ENCODE measurements around the gene MIGA1. TPM values are rescaled to one million over a fixed set of nuclear protein-coding genes. Genes with fewer than 3 reads are reported as not detected.

Gene MIGA1
- total RNA-seq, 3 donors from 2014 or later = 6.4 to 8.2 (median 6.8) TPM

DNA sequence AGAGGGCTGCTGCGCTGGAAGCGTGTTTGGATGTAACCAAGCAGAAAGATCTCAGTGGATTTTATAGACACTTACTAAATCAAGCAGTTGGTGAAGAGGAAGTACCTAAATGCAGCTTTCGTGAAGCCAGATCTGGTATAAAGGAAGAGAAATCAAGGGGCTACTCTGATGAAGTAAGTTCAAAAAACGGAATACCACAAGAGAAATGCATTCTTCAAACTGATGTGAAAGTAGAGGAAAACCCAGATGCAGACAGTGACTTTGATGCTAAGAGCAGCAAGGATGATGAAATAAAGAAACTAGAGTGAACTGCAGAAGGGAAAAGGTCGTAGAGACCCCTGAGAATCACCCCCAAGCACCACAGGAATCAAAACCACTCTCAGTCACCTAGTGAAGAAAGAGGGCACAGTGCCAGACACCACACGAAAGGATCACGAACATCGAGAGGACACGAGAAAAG, 68.2 kb downstream of the MIGA1 start:
- peaks cover 20% of the 10 kb centered on the region for H3K36me3 Mint-ChIP-seq (ENCODE audit: insufficient read depth)
- H3K4me1 Mint-ChIP-seq (ENCODE audit: low read depth) = peaks cover 2% of the 10 kb centered on the region
- no peak overlapping the region for H3K4me3 Mint-ChIP-seq
- H3K27me3 Mint-ChIP-seq (ENCODE audit: low read depth) = no peaks in the 10 kb centered on the region
- DNase-seq (no peak), ATAC-seq (peak; percentile 38 to 46)
- no peaks in the 10 kb centered on the region for H3K9me3 Mint-ChIP-seq

DNA sequence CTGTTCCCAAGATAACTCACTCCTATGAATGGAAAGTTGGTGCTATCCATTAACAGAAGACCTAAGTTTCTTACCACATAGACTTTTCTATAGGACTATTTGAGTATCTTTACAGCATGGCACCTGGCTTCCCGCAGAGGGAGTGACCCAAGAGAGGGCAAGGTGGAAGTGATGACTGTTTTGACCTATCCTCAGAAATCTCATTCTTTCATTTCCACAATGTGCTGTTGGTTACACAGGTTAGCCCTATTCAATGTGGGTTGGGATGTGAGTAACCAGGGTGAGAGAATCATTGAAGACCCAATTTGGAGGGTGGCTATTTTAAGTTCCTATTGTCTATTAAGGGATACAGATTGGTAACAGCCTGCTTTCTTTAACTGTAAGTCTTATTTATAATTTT, 70.6 kb downstream of the MIGA1 start:
- DNase-seq (no peak), ATAC-seq (no peak)
- Mint-ChIP-seq H3K27me3 (ENCODE audit: low read depth) (no peaks in the 10 kb centered on the region), H3K9me3 (peaks cover 3% of the 10 kb centered on the region), H3K4me1 (ENCODE audit: low read depth) (peaks cover 2% of the 10 kb centered on the region), H3K4me3 (no peak overlapping the region), H3K36me3 (ENCODE audit: insufficient read depth) (peaks cover 33% of the 10 kb centered on the region)

DNA sequence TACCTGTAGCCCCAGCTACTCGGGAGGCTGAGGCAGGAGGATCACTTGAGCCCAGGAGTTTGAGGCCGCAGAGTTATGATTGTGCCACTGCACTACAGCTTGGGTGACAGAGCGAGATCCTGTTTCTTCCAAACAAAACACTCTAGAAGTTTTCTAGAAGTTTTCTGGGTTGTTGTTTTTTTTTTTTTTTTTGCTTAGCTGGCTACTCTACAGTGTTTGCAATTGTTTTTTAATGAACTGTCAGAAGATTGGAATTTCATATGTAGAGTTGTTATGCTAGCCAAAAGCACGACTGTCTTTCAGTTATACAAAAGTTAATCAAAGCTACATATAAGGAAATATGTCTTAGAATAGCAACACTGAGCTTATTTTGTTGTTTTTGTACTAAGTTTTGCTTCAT, 78.1 kb downstream of the MIGA1 start:
- Mint-ChIP-seq H3K4me3 (no peak overlapping the region), H3K4me1 (ENCODE audit: low read depth) (peaks cover 5% of the 10 kb centered on the region), H3K27me3 (ENCODE audit: low read depth) (no peaks in the 10 kb centered on the region), H3K9me3 (peaks cover 21% of the 10 kb centered on the region), H3K36me3 (ENCODE audit: insufficient read depth) (peaks cover 53% of the 10 kb centered on the region)
- no peak for DNase-seq
- no peak for ATAC-seq

- Mint-ChIP-seq H3K27me3 (ENCODE audit: low read depth) (no peaks in the 10 kb centered on the region), H3K9me3 (peaks cover 21% of the 10 kb centered on the region), H3K36me3 (ENCODE audit: insufficient read depth) (peaks cover 54% of the 10 kb centered on the region), H3K4me1 (ENCODE audit: low read depth) (peaks cover 5% of the 10 kb centered on the region), H3K4me3 (no peak overlapping the region)
- ATAC-seq (no peak), DNase-seq (no peak)
These were observed 79.3 kb downstream of the MIGA1 start for GRCh38 chr1:77858725-77859124.

GRCh38 chr1:77859248-77859647, 79.8 kb downstream of the MIGA1 start:
- peaks cover 21% of the 10 kb centered on the region for H3K9me3 Mint-ChIP-seq
- no peak for ATAC-seq
- H3K4me1 Mint-ChIP-seq (ENCODE audit: low read depth) = peaks cover 5% of the 10 kb centered on the region
- peaks cover 49% of the 10 kb centered on the region for H3K36me3 Mint-ChIP-seq (ENCODE audit: insufficient read depth)
- H3K4me3 Mint-ChIP-seq = no peak overlapping the region
- H3K27me3 Mint-ChIP-seq (ENCODE audit: low read depth) = no peaks in the 10 kb centered on the region
- DNase-seq = no peak

DNA sequence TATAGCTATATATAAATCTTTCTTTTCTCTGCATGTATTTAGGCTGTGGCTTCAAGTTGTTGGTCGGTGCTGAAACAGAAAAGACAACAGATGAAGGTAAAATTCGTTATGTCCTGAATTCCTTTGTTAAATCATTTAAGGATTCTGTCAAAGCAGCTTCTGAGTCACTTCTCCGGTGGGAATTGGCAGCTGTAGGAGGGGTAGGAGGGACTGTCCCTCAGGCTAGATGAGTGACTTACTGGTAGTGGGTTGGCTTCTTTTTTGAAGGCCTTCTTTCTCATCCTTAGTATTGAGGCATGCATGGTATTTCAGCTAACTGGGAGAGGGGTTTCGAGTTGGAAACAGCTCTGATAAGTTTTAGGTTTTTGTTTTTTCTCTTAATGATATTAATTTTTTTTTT, 86.8 kb downstream of the MIGA1 start:
- H3K4me3 Mint-ChIP-seq = no peak overlapping the region
- DNase-seq = no peak
- H3K4me1 Mint-ChIP-seq (ENCODE audit: low read depth) = no peaks in the 10 kb centered on the region
- no peaks in the 10 kb centered on the region for H3K27me3 Mint-ChIP-seq (ENCODE audit: low read depth)
- no peak for ATAC-seq
- H3K36me3 Mint-ChIP-seq (ENCODE audit: insufficient read depth) = peaks cover 28% of the 10 kb centered on the region
- H3K9me3 Mint-ChIP-seq = no peaks in the 10 kb centered on the region

GRCh38 chr1:77872645-77873044, 93.2 kb downstream of the MIGA1 start:
- peaks cover 14% of the 10 kb centered on the region for H3K36me3 Mint-ChIP-seq (ENCODE audit: insufficient read depth)
- H3K27me3 Mint-ChIP-seq (ENCODE audit: low read depth) = no peaks in the 10 kb centered on the region
- DNase-seq = no peak
- no peak overlapping the region for H3K4me3 Mint-ChIP-seq
- no peaks in the 10 kb centered on the region for H3K9me3 Mint-ChIP-seq
- no peak for ATAC-seq
- no peaks in the 10 kb centered on the region for H3K4me1 Mint-ChIP-seq (ENCODE audit: low read depth)

- no peaks in the 10 kb centered on the region for H3K9me3 Mint-ChIP-seq
These were observed 94.0 kb downstream of the MIGA1 start for GRCh38 chr1:77873461-77873860.

DNA sequence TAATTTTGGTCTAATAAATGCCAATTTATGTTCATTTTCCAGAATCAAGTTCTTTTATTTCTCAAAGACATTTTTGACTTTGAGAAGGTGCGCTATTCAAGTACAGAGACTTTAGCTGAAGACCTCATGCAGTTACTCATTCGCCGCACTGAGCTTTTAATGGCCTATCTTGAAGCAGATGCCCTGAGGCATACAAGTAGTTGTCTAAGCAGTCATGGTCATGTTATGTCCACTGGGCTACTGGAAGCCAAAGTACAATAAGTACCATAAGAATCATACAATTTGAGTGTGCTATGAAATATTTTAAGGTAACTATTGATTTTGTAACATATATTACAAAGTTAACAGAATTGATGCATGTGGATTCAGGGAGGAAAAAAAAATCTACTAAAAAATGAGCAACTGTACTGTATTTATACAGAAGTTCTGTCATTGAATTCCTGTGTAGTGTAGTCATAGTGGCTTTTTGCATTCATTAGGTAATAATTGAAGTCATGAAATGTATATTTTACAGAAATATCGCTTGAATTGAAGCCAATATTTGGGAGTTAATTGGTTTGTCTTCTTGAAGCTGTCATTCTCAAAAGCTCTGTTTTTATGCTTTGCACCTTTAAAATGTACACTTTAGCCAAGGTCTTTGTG, 95.5 kb downstream of the MIGA1 start:
- Mint-ChIP-seq H3K4me1 (ENCODE audit: low read depth) (no peaks in the 10 kb centered on the region), H3K4me3 (no peak overlapping the region), H3K9me3 (no peaks in the 10 kb centered on the region), H3K36me3 (ENCODE audit: insufficient read depth) (peaks cover 11% of the 10 kb centered on the region), H3K27me3 (ENCODE audit: low read depth) (no peaks in the 10 kb centered on the region)
- DNase-seq (no peak), ATAC-seq (no peak)

More at GRCh38 chr1:77873461-77873860, 94.0 kb downstream of the MIGA1 start:
- DNase-seq (no peak), ATAC-seq (no peak)
- H3K36me3 Mint-ChIP-seq (ENCODE audit: insufficient read depth) = peaks cover 13% of the 10 kb centered on the region
- no peaks in the 10 kb centered on the region for H3K27me3 Mint-ChIP-seq (ENCODE audit: low read depth)
- H3K4me1 Mint-ChIP-seq (ENCODE audit: low read depth) = no peaks in the 10 kb centered on the region
- no peak overlapping the region for H3K4me3 Mint-ChIP-seq

GRCh38 chr1:77876884-77877283, 97.4 kb downstream of the MIGA1 start:
- no peak overlapping the region for H3K4me3 Mint-ChIP-seq
- peaks cover 12% of the 10 kb centered on the region for H3K36me3 Mint-ChIP-seq (ENCODE audit: insufficient read depth)
- no peak for DNase-seq
- ATAC-seq = no peak
- H3K9me3 Mint-ChIP-seq = no peaks in the 10 kb centered on the region
- no peaks in the 10 kb centered on the region for H3K27me3 Mint-ChIP-seq (ENCODE audit: low read depth)
- H3K4me1 Mint-ChIP-seq (ENCODE audit: low read depth) = peaks cover 2% of the 10 kb centered on the region

GRCh38 chr1:77881061-77881460, 101.6 kb downstream of the MIGA1 start:
- H3K4me3 Mint-ChIP-seq = no peak overlapping the region
- peaks cover 2% of the 10 kb centered on the region for H3K4me1 Mint-ChIP-seq (ENCODE audit: low read depth)
- H3K36me3 Mint-ChIP-seq (ENCODE audit: insufficient read depth) = peaks cover 4% of the 10 kb centered on the region
- DNase-seq = no peak
- H3K27me3 Mint-ChIP-seq (ENCODE audit: low read depth) = no peaks in the 10 kb centered on the region
- no peaks in the 10 kb centered on the region for H3K9me3 Mint-ChIP-seq
- ATAC-seq = no peak

DNA sequence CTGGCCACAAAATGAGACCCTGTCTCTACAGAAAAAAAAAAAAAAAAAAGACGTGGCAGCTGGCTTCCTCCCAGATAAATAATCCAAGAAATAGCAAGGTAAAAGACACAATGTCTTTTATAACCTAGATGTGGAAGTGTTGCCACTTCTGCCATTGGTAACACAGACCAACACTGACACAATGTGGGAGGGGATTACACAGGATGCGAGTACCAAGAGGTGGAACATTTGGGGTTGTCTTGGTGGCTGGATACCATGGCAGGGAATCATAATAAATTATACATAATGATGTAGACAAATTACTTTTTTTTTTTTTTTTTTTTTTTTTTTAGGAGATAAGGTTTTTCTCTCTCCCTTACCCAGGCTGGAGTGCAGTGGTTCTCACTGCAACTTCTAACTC, 103.0 kb downstream of the MIGA1 start:
- Mint-ChIP-seq H3K9me3 (no peaks in the 10 kb centered on the region), H3K27me3 (ENCODE audit: low read depth) (peaks cover 6% of the 10 kb centered on the region), H3K4me1 (ENCODE audit: low read depth) (peaks cover 4% of the 10 kb centered on the region), H3K4me3 (no peak overlapping the region), H3K36me3 (ENCODE audit: insufficient read depth) (peaks cover 9% of the 10 kb centered on the region)
- ATAC-seq (no peak), DNase-seq (no peak)

- Mint-ChIP-seq H3K9me3 (no peaks in the 10 kb centered on the region), H3K4me3 (peak within 1 kb of the TSS; percentile 73), H3K4me1 (ENCODE audit: low read depth) (peaks cover 11% of the 10 kb centered on the region), H3K36me3 (ENCODE audit: insufficient read depth) (peaks cover 8% of the 10 kb centered on the region), H3K27me3 (ENCODE audit: low read depth) (peaks cover 17% of the 10 kb centered on the region)
- ATAC-seq (peak in 1 of 2 donors; percentile 53), DNase-seq (no peak)
These were observed 108.8 kb downstream of the MIGA1 start, which contains the start of gene NEXN for GRCh38 chr1:77888081-77888780. NEXN (plus strand) TSS chr1:77888624; CDS start chr1:77916107, 27,483 bp downstream.

DNA sequence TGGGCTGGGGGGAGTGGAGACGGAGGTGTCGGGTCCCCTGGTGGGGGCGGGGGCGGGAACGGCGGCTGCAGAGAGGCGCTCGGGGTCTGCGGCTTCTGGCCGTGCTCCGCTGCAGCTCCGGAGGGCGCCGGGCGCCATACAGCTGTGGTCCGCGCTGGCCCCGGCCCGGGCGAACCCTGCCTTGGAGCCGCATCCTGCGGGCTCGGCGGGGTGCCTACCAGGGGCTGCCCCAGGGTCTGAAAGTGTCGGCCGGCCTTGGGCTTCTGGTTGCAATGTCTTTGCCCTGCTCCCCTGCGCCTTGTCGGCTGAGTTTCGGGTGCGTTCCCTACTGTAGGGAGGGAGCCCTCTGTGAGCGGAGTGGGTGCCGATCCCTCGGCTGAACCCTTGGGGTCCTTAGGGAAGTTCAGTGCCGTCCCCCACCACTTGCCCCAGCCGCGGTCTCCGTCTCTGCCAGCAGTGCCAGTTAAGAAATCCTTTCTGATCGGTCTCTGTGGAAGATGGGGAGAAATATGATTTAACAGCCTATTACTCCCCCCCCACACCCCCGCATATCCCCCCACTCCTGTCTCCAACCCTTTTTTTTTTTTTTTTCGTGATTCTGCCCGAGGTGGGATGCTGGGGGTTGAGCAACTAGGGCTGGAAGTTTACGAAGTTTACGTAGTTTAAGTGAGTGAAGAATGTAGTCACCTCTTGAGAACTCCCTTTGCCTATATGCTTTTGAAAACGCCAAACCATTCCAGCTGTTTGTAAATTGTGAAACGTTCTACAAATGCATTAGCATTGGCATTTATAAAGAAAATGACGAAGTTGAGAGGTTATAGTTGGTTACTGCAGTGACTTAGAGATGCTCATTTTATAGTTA, 109.6 kb downstream of the MIGA1 start:
- H3K27me3 Mint-ChIP-seq (ENCODE audit: low read depth) = peaks cover 17% of the 10 kb centered on the region
- DNase-seq = no peak
- H3K4me3 Mint-ChIP-seq = peak overlapping the region; percentile 73
- peaks cover 8% of the 10 kb centered on the region for H3K36me3 Mint-ChIP-seq (ENCODE audit: insufficient read depth)
- no peaks in the 10 kb centered on the region for H3K9me3 Mint-ChIP-seq
- H3K4me1 Mint-ChIP-seq (ENCODE audit: low read depth) = peaks cover 11% of the 10 kb centered on the region
- ATAC-seq = peak; percentile 81 to 82

Measured in activated T-cell treated with anti-CD3 and anti-CD28 coated beads, Interleukin-2, amount 50 U/mL, for 4 hours (primary cell).